Measurements from ENCODE around the gene RHOT2.

The RHOT2 gene

GRCh38 chr16:647173-647902, 20.6 kb upstream of the RHOT2 start:
- DNase-seq (ENCODE audit: low read depth) = no peak

GRCh38 chr16:648071-648780, 19.7 kb upstream of the RHOT2 start:
- no peak for DNase-seq (ENCODE audit: low read depth)

GRCh38 chr16:648781-649589, 18.9 kb upstream of the RHOT2 start, which contains the start of gene WDR90:
Gene WDR90 (plus strand): TSS chr16:649365. CDS start chr16:649417, 52 bp downstream.
- peak; percentile 91 for DNase-seq (ENCODE audit: low read depth)

- no peak for DNase-seq (ENCODE audit: low read depth)
Observed at GRCh38 chr16:649631-650030, 18.3 kb upstream of the RHOT2 start.

- DNase-seq (ENCODE audit: low read depth) = no peak
Observed at GRCh38 chr16:651844-652243, 16.1 kb upstream of the RHOT2 start.

- no peak for DNase-seq (ENCODE audit: low read depth)
Observed at GRCh38 chr16:652454-653305, 15.3 kb upstream of the RHOT2 start.

GRCh38 chr16:654034-654433, 13.9 kb upstream of the RHOT2 start:
- DNase-seq (ENCODE audit: low read depth) = no peak

GRCh38 chr16:657487-657886, 10.4 kb upstream of the RHOT2 start:
- DNase-seq (ENCODE audit: low read depth) = no peak

- no peak for DNase-seq (ENCODE audit: low read depth)
Observed at GRCh38 chr16:658679-659571, 9.0 kb upstream of the RHOT2 start.

- no peak for DNase-seq (ENCODE audit: low read depth)
Observed at GRCh38 chr16:659618-660017, 8.3 kb upstream of the RHOT2 start.

- DNase-seq (ENCODE audit: low read depth) = no peak
Observed at GRCh38 chr16:660132-660458, 7.8 kb upstream of the RHOT2 start.

GRCh38 chr16:660459-661183, 7.3 kb upstream of the RHOT2 start:
- DNase-seq (ENCODE audit: low read depth) = peak; percentile 38

- DNase-seq (ENCODE audit: low read depth) = no peak
Observed at GRCh38 chr16:661184-661821, 6.6 kb upstream of the RHOT2 start.

GRCh38 chr16:662095-662494, 5.8 kb upstream of the RHOT2 start:
- DNase-seq (ENCODE audit: low read depth) = no peak

- no peak for DNase-seq (ENCODE audit: low read depth)
Observed at GRCh38 chr16:662597-662996, 5.3 kb upstream of the RHOT2 start.

GRCh38 chr16:666572-666971, 1.4 kb upstream of the RHOT2 start:
- no peak for DNase-seq (ENCODE audit: low read depth)

GRCh38 chr16:667113-667779, 686 bp upstream of the RHOT2 start:
- no peak for DNase-seq (ENCODE audit: low read depth)

GRCh38 chr16:668519-669171, 713 bp downstream of the RHOT2 start:
- no peak for DNase-seq (ENCODE audit: low read depth)

GRCh38 chr16:669666-670065, 1.7 kb downstream of the RHOT2 start:
- DNase-seq (ENCODE audit: low read depth) = no peak

Data from stimulated activated CD4-positive, alpha-beta T cell treated with anti-CD3 and anti-CD28 coated beads, Interleukin-2, amount 100 ng/mL, for 4 hours (primary cell).